Ramos (cell line): Measurements from ENCODE around the gene CPT1A.

Experiments
- in situ Hi-C: fragments of 300-500 bp; cut with MboI; formaldehyde crosslinking; loops from one replicate; pipeline ENCODE4 v1.14.3; 2022; ENCODE audit warnings: low sequenced_read_pairs; ENCODE audit not compliant: unreplicated experiment

Gene CPT1A

DNA sequence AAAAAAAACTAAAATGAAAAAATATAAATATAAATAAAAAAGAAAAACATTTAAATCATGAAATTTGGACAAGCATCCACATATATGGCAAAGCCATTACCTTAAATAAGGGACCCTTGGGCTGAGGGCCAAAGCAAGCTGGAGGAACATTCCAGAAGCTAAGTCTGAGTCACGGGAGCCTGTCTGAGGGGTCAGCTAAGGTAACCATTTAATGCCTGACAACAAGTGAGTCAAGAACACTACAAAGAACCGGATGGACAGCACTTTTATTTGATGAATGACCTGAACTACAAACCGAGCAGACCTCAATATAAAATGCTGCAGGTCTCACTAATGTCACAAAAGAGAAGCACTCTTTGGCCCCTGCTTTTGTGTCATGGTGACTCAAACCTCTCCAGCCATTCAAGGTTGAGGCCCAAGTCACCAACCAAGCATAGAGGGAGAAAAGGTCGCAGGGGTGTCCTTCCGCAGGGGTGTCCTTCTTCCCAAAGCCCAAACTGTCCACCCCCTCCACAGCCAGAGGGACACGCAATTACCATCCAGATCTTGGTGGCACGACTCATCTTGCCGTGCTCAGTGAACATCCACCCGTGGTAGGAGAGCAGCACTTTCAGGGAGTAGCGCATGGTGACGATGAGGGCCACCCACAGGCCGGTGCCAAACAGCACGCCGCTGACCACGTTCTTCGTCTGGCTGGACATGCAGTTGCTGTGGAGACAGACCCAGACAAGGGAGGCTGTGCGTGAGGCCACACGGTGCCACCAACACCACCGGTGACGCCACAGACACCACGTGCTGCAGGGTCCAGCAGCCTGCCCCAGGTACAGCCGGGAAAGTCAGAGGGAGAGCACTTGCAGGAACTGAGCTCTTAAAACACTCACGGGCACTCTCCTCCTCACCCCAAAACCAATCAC is 34.5 kb downstream of the CPT1A start:
- in situ Hi-C loops = no loop called here

- in situ Hi-C loops = no loop called here
Observed at GRCh38 chr11:68804786-68805185, 36.9 kb downstream of the CPT1A start.

DNA sequence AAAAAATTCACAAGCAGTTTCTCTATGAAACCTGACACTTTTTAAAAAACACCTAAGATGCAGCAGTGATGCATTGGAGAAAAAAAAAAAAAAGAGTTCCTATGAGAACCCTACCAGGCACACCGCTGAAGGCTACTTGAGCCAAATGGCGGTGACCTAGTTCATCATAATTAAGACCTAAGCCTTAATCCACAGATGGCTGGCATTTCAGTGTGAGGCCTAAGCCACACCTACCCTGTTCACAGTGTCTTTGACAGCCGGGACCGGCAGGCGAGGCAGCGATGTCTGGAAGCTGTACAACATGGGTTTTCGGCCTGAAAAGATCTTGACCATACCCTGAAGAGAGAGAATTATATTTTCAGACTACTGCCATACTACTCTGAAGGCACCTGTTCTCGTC is 38.0 kb downstream of the CPT1A start:
- in situ Hi-C loops = no loop called here

- in situ Hi-C loops = no loop called here
Observed at GRCh38 chr11:68798221-68798813, 43.4 kb downstream of the CPT1A start.

- in situ Hi-C loops = no loop called here
Observed at GRCh38 chr11:68796801-68797200, 44.9 kb downstream of the CPT1A start.

GRCh38 chr11:68792400-68792966 is 49.2 kb downstream of the CPT1A start:
- in situ Hi-C loops = no loop called here

- in situ Hi-C loops = no loop called here
Observed at GRCh38 chr11:68784653-68785052, 57.1 kb downstream of the CPT1A start.

DNA sequence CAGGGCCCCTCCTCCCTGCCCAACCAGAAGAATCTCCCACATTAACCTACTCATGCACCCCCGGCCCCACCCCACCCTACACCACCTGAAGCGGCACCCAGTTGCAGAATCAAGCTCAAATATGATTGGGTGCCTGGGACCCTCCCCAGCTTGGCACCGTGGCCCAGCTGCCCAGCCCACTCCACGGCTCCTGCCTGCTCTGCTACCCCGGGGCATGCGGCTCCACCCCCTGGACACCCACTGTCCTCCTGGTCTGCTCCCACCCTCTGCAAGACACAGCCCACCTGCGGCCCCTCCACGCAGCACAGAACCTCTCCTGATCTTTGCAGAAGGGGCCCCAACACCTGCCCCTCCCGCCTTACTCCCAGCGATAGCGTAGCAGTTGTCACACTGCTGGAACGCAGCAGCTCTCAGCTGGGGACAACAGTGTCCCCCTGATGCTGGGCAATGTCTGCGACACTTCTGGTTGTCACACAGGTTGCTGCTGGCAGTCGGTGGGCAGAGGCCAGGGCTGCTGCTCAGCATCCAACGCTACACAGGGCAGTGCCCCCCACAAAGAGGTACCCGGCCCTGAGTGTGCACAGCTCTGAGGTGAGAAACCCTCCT is 58.4 kb downstream of the CPT1A start:
- in situ Hi-C loops = no loop called here

- in situ Hi-C loops = no loop called here
Observed at GRCh38 chr11:68782711-68783110, 59.0 kb downstream of the CPT1A start.

DNA sequence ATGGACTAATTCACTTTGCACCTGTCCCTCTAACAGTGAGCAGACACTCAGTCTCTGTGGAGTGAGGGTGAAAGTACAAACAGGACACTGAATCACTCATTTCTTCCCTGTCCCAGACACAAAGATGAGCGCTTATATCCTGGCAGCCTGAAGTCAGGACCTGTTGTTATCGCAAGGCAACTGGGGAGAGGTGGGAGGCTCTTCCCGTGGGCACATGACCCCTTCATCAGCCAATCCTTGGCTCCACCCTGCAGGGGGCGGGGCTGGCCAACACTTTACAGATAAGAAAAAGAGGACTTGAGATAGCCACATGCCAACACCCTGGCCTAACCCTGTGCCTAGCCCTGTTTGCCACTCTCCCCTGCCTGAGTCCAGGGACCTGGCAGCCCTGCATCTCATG is 60.9 kb downstream of the CPT1A start:
- in situ Hi-C loops = no loop called here

DNA sequence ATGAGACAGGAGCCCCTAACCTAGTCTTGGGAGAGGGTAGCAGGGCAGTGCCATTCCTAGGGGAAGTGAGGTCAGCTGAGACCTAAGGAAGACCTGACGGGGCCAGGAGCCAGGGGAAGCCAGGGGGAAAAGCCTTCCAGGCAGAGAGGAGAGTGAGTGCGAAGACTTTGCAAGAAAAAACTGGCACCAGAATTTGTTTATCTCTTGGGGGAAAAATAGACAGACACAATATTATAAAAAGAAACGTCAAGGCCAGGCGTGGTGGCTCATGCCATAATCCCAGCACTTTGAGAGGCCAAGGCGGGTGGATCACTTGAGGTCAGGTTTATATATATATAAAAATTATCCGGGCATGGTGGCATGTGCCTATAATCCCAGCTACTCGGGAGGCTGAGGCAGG is 63.5 kb downstream of the CPT1A start:
- in situ Hi-C loops = no loop called here

GRCh38 chr11:68776442-68777235 is 65.1 kb downstream of the CPT1A start:
- in situ Hi-C loops = no loop called here

DNA sequence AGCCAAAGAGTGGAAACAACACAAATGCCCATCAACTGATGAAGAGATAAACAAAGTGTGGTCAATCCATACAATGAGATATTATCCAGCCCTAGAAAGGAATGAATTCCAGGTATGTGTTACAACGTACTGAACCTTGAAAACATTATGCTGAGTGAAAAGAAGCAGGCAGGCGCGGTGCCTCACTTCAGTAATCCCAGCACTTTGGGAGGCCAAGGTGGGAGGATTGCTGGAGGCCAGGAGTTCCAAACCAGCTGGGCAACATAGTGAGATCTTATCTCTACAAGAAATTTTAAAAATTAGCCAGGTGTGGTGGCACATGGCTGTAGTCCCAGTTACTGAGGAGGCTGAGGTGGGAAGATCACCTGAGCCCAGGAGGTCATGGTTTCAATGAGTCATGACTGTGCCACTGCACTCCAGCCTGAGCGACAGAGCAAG is 65.7 kb downstream of the CPT1A start:
- in situ Hi-C loops = no loop called here

GRCh38 chr11:68774194-68774585 is 67.5 kb downstream of the CPT1A start:
- in situ Hi-C loops = no loop called here

- in situ Hi-C loops = no loop called here
Observed at GRCh38 chr11:68773521-68774193, 68.1 kb downstream of the CPT1A start.

DNA sequence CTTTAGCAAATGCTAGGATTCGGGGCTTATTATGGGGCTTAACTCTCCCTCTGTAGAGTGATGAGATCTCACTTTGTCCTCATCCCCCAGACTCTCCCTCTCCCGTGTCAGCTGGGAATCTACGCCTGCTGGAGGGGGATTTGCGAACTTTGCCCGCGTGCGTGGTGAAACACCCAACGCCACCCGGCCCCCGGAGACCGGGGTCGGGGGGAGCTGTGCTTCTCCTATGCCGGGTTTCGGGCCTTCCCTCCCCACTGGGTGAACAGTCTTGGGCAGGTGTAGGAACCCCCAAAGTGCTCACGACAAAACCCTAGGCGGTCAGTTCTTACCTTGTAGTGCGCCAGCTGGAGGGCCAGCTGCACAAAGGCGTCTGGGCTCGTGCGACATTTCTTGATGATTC is 68.8 kb downstream of the CPT1A start:
- in situ Hi-C loops = no loop called here

DNA sequence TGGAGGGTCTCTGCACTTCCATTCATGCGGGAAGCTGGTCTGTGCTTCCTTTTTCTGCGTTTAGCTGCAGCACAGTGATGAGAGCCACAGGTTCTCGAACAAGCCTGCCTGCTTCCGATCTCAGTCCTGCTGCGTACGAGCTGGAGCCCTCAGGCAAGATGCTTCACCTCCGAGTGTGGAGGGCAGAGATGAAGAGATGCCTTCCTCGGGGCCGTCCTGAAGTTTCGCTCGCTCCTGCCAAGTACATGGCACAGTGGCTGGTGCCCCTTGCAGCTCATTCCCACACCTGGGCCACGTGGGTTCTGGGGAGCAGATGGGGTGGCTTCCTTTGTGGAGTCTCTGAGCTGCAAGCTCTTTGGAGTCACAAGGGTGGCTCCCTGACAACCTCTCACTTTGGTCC is 70.9 kb downstream of the CPT1A start:
- in situ Hi-C loops = no loop called here

DNA sequence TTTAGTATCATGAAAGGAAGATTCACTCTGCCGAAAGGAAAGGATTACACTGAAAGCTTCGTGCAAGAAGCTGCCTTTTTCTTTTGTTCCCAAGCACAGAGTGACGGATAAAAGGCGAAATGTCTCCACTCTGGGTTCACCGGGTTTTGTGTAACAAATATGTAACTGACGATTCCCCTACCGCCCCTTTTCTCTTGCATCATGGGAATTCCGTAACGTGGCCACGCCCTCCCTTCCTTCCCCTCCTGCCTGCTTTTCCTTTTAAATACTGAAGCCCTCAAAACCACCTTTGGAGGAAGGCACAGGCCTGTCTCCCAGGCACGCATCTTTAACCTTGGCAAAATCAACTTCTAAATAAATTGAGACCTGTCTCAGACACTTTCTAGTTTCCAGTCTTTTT is 74.0 kb downstream of the CPT1A start:
- in situ Hi-C loops = no loop called here

GRCh38 chr11:68766786-68767185 is 74.9 kb downstream of the CPT1A start:
- in situ Hi-C loops = no loop called here

GRCh38 chr11:68764746-68765145 is 77.0 kb downstream of the CPT1A start:
- in situ Hi-C loops = no loop called here
